Thymus (tissue), 11 donors: ENCODE measurements around the gene EMSY. TPM values are rescaled to one million over a fixed set of nuclear protein-coding genes. Genes with fewer than 3 reads are reported as not detected.

Experiments
- DNase-seq, 9 donors: peaks; one replicate each; pipeline ENCODE4 v3.0.0-alpha.2; 2013; ENCODE audit warnings: low spot score in 9 of 9, low read depth in 6 of 9, missing footprints in 1 of 9
- H3K27ac ChIP-seq, 2 donors: one replicate each; pipeline ENCODE4 v1.5.1; 2013; ENCODE audit warnings: control low read depth in 1 of 2, low read depth in 1 of 2, low read length in 1 of 2, mild to moderate bottlenecking in 1 of 2, moderate library complexity in 1 of 2
- H3K27me3 ChIP-seq, 2 donors: one replicate each; pipeline ENCODE4 v1.5.1; 2013; ENCODE audit warnings: low read length in 1 of 2; ENCODE audit not compliant: control insufficient read depth in 2 of 2, insufficient read depth in 1 of 2
- H3K36me3 ChIP-seq, 2 donors: one replicate each; pipeline ENCODE4 v1.5.1; 2013; ENCODE audit warnings: low read length in 1 of 2, mild to moderate bottlenecking in 1 of 2, moderate library complexity in 1 of 2; ENCODE audit not compliant: control insufficient read depth in 2 of 2, insufficient read depth in 2 of 2
- H3K4me1 ChIP-seq, 2 donors: one replicate each; pipeline ENCODE4 v1.5.1; 2013; ENCODE audit warnings: low read length in 2 of 2; ENCODE audit not compliant: control insufficient read depth in 2 of 2, insufficient read depth in 2 of 2
- H3K4me3 ChIP-seq, 2 donors: one replicate each; pipeline ENCODE4 v1.5.1; 2013; ENCODE audit warnings: low read length in 2 of 2, control low read depth in 1 of 2, mild to moderate bottlenecking in 1 of 2
- H3K9me3 ChIP-seq, 2 donors: one replicate each; pipeline ENCODE4 v1.5.1; 2013; ENCODE audit warnings: low read length in 1 of 2, mild to moderate bottlenecking in 1 of 2; ENCODE audit not compliant: control insufficient read depth in 2 of 2, insufficient read depth in 1 of 2
- WGBS: extraction: QIAGEN DNeasy Blood & Tissue Kit; methylation state at CpG from one replicate; pipeline ENCODE4 v1.1.7; 2013; 5-methylcytosine and 5-hydroxymethylcytosine counted together
- polyA plus RNA-seq: library from polyadenylated mRNA; stranded (reverse); fragments of 200-250 nt; gene quantifications from one replicate; pipeline ENCODE4 v1.2.3, GENCODE V29; 2013
- total RNA-seq: library from RNA; stranded (reverse); fragments of 120-200 nt; gene quantifications from one replicate; pipeline ENCODE4 v1.2.4, GENCODE V29; 2013
- donor health status: healthy.

Gene EMSY
- total and polyA plus RNA-seq, 2 donors: 9.3 to 11.8 TPM

DNA sequence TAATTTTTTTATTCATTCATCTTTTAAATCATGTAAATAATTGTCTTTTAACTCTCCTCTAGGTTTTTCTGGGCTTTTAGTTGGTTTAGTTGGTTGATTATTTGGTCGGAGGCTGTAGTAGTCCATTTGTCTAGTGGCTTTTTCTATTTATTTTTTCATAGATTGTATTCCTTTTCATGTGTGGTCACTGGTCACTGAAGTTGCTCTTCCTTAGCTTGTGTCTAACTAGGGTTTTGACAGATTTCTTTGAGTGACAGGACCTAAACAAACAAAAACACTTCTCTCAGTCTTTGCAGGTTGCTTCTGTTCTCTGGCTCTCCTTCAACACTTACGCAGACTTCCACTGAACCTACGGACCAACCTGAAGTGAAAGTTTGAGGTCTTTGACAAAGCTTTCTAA lies 112.6 kb downstream of the EMSY start:
- Histone ChIP-seq H3K9me3 (no peaks in the 10 kb centered on the region), H3K27me3 (no peaks in the 10 kb centered on the region), H3K4me1 (no peaks in the 10 kb centered on the region), H3K27ac (no peak overlapping the region), H3K36me3 (no peaks in the 10 kb centered on the region), H3K4me3 (no peak overlapping the region)
- no peak for DNase-seq
- 95% methylated on average over 3 of the region's 3 CpGs for WGBS

DNA sequence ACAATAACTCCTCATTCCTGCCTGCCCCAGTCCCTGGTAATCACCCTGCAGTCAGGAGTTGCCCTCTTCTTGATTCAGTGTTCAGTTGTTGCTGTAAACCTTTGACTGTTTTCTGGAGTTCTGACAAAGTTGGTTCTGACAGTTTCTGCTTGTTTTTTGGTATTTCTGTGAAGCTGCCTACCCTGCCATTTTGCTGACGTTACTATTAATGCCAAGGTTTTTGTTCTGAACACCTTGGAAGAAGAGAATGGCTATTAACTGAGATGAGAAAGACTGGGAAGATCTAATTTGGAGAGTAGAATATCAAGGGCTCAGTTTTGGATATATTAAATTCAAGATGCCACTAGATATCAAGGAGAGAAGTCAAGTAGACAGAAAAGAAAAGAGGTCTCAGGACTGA lies 113.7 kb downstream of the EMSY start:
- no peaks in the 10 kb centered on the region for H3K27me3 ChIP-seq
- H3K27ac ChIP-seq: no peak overlapping the region
- WGBS: 36% methylated on average over 1 of the region's 1 CpG
- no peaks in the 10 kb centered on the region for H3K4me1 ChIP-seq
- no peak for DNase-seq
- H3K9me3 ChIP-seq: no peaks in the 10 kb centered on the region
- H3K36me3 ChIP-seq: no peaks in the 10 kb centered on the region
- H3K4me3 ChIP-seq: no peak overlapping the region

DNA sequence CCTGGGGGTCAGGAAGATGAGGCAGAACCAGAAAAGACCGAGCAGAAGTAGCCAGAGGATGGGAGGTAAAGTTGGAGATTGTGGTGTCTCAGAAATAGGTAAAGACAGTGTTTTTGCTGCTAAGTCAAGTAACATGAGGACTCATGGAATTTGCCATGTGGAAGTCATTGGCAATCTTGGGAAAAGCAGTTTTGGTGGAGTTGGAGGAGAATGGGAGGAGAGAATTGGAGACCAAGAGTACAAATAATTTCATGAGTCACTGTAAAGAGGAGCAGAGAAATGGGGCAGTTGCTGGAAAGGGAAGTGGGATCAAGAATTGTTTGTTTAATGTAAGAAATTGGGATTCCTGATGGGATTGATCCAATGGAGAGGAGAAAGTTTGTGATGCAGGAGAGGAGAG lies 114.1 kb downstream of the EMSY start:
- no peaks in the 10 kb centered on the region for H3K4me1 ChIP-seq
- H3K4me3 ChIP-seq: no peak overlapping the region
- H3K27ac ChIP-seq: no peak overlapping the region
- no peaks in the 10 kb centered on the region for H3K9me3 ChIP-seq
- H3K36me3 ChIP-seq: no peaks in the 10 kb centered on the region
- WGBS: 100% methylated on average over 1 of the region's 1 CpG
- no peak for DNase-seq
- H3K27me3 ChIP-seq: no peaks in the 10 kb centered on the region

DNA sequence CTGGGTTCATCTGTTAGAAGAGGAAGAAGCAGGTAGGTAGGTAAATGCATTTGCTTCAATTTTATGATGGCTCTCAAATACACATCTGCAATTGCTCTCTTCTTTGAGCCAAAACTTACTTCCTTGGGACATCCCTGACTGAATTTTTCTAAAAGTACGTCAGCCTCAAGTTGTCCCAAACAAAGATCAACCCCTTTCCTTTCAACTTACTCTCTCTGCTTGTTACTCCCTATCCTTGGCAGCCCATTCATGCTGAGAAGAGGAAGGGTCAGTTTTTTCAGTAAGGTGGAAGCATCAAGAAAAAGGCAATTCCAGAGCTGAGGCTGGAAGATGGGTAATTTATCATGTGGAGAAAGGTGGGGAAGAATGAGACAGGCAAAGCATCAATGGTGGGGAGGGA lies 114.5 kb downstream of the EMSY start:
- Histone ChIP-seq H3K4me1 (no peaks in the 10 kb centered on the region), H3K4me3 (no peak overlapping the region), H3K27me3 (no peaks in the 10 kb centered on the region), H3K27ac (no peak overlapping the region), H3K9me3 (no peaks in the 10 kb centered on the region), H3K36me3 (no peaks in the 10 kb centered on the region)
- no peak for DNase-seq
- 96% methylated on average over 1 of the region's 1 CpG for WGBS

DNA sequence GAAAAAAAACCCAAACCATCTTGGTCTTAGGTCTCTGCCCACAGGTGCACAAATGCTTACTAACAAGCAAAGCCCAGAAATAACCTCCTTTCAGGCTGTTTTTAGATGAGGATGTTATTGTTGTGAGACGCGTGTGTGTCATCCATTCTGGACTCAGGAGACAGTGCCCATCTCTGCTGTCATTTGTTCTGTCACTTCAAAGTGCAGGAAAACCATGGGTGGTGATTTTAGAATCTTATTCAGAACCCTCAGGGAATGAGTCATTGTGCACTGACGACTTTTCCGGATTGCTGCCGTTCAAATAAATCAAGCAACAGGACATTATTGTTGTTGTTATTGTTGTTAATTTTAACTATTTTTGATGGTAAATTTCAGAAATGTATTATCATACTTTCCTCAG lies 115.4 kb downstream of the EMSY start:
- no peak overlapping the region for H3K27ac ChIP-seq
- H3K9me3 ChIP-seq: no peaks in the 10 kb centered on the region
- WGBS: 99% methylated on average over 5 of the region's 5 CpGs
- H3K4me3 ChIP-seq: no peak overlapping the region
- H3K4me1 ChIP-seq: no peaks in the 10 kb centered on the region
- no peaks in the 10 kb centered on the region for H3K27me3 ChIP-seq
- H3K36me3 ChIP-seq: no peaks in the 10 kb centered on the region
- no peak for DNase-seq

DNA sequence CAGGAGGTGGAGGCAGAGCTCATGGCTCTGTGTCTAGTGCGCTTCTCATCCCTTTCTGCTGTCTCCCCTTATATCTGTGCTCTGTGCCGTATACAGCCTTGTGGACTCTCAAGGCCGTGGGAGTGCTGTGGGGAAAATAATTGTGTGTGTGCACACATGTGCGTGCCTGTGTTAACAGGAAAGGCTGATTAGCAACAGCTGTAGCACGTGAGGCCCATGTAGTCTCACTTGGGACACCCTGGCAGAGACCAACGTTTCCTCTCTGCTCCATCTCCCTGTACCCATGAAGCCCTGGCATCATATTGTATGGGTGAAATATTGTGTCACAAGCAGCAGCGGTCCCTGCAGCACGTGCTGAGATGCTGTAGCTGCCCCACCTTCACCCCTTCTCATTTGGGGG lies 116.4 kb downstream of the EMSY start:
- Histone ChIP-seq H3K27me3 (no peaks in the 10 kb centered on the region), H3K27ac (no peak overlapping the region), H3K9me3 (no peaks in the 10 kb centered on the region), H3K4me3 (no peak overlapping the region), H3K36me3 (no peaks in the 10 kb centered on the region), H3K4me1 (no peaks in the 10 kb centered on the region)
- DNase-seq: no peak
- WGBS: 79% methylated on average over 8 of the region's 8 CpGs

DNA sequence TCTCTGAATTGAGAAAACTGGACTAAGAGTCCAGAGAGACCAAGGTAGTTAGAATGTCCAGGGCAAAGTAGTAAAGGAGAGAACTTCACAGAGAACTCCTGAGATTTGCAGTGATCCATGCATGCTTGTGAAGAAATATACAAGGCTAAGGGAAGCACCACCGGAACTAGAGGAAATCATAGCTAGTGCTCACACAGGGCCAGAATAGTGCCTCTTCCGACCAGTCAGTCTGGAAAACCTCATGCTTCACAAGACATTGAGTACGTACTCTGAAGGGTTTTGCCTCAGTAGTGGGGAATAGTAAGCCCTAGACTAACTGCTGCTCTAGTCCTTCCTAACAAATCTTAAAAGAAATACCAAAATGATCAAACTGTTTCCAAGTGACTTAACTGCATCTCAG lies 117.7 kb downstream of the EMSY start:
- WGBS: 87% methylated on average over 3 of the region's 3 CpGs
- H3K27ac ChIP-seq: no peak overlapping the region
- H3K36me3 ChIP-seq: no peaks in the 10 kb centered on the region
- no peaks in the 10 kb centered on the region for H3K9me3 ChIP-seq
- DNase-seq: no peak
- no peak overlapping the region for H3K4me3 ChIP-seq
- no peaks in the 10 kb centered on the region for H3K27me3 ChIP-seq
- H3K4me1 ChIP-seq: no peaks in the 10 kb centered on the region

DNA sequence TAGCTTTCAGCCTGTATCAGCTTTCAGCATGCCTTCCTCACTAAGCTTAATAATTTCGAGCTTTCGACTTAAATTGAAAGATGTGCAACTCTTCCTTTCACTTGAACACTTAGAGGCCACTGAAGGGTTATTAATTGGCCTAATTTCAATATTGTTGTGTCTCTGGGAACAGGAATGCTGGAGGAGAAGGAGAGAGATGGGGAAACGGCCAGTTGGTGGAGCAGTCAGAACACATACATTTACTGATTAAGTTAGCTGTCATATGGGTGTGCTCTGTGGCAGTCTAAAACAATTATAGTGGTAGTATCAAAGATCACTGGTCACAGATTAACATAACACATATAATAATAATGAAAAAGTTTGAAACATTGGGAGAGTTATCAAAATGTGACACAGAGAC lies 119.5 kb downstream of the EMSY start:
- Histone ChIP-seq H3K27ac (no peak overlapping the region), H3K4me3 (no peak overlapping the region), H3K27me3 (no peaks in the 10 kb centered on the region), H3K36me3 (no peaks in the 10 kb centered on the region), H3K4me1 (no peaks in the 10 kb centered on the region), H3K9me3 (no peaks in the 10 kb centered on the region)
- no peak for DNase-seq
- WGBS: 96% methylated on average over 3 of the region's 3 CpGs

DNA sequence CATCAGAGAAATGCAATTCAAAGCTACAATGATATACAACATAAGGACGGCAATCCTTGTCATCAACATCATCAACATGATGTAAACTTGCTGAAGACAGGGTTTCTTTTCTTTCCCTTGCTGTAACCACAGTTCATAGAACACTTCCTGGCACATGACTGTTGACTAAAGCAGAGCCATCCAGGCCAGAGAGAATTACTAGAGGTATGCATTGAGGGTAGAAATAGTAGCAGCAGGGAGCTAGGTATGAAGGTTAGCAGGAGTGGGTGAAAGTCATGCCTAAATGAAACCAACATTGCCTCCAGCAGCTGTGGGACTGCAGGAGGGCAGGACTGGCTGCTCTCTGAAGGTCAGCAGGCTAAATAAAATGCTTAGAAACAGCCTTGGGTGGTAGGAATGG lies 122.0 kb downstream of the EMSY start:
- peak in 1 of 9 donors; percentile 16 for DNase-seq
- H3K9me3 ChIP-seq: no peaks in the 10 kb centered on the region
- H3K4me1 ChIP-seq: no peaks in the 10 kb centered on the region
- WGBS: 28% methylated on average over 1 of the region's 1 CpG
- H3K4me3 ChIP-seq: no peak overlapping the region
- no peaks in the 10 kb centered on the region for H3K27me3 ChIP-seq
- no peaks in the 10 kb centered on the region for H3K36me3 ChIP-seq
- H3K27ac ChIP-seq: no peak overlapping the region

DNA sequence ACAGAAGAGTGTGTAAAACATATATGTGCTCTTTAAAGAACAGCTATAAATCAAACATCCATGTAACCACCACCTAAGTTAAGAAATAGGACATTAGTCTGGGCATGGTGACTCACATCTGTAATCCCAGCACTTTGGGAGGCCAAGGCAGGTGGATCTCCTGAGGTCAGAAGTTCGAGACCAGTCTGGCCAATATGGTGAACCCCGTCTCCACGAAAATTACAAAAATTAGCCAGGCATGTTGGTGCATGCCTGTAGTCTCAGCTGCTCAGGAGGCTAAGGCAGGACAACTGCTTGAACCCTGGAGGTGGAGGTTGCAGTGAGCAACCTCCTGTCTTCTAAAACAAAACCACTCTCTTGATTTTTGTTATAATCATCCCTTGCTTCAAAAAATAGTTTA lies 122.4 kb downstream of the EMSY start:
- Histone ChIP-seq H3K27me3 (no peaks in the 10 kb centered on the region), H3K4me1 (no peaks in the 10 kb centered on the region), H3K36me3 (no peaks in the 10 kb centered on the region), H3K4me3 (no peak overlapping the region), H3K27ac (no peak overlapping the region), H3K9me3 (no peaks in the 10 kb centered on the region)
- WGBS: 94% methylated on average over 3 of the region's 3 CpGs
- no peak for DNase-seq
